Cerebellar cortex (tissue), 1 donor: ENCODE measurements around the gene TFB2M.
A peak's percentile ranks its signal among the peaks of the same experiment; 100 is the strongest.
"Not testable (repeated sequence)": the region's sequence is repeated elsewhere in the genome, so short reads cannot be mapped to it uniquely, and the experiment has no call there.

Experiments used
- DNase-seq: peaks from one replicate; pipeline ENCODE4 v3.0.0-alpha.2; 2015; ENCODE audit warnings: low spot score

TFB2M gene, protein sequence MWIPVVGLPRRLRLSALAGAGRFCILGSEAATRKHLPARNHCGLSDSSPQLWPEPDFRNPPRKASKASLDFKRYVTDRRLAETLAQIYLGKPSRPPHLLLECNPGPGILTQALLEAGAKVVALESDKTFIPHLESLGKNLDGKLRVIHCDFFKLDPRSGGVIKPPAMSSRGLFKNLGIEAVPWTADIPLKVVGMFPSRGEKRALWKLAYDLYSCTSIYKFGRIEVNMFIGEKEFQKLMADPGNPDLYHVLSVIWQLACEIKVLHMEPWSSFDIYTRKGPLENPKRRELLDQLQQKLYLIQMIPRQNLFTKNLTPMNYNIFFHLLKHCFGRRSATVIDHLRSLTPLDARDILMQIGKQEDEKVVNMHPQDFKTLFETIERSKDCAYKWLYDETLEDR

GRCh38 chr1:246566128-246566812, at the start of gene TFB2M, which contains the start of gene CNST:
TSS of gene TFB2M (minus strand) at chr1:246566261. CDS start at chr1:246566138, 123 bp downstream.
TSS of gene CNST (plus strand) at chr1:246566456. CDS start at chr1:246591563, 25,107 bp downstream.
- DNase-seq = peak; percentile 99

DNA sequence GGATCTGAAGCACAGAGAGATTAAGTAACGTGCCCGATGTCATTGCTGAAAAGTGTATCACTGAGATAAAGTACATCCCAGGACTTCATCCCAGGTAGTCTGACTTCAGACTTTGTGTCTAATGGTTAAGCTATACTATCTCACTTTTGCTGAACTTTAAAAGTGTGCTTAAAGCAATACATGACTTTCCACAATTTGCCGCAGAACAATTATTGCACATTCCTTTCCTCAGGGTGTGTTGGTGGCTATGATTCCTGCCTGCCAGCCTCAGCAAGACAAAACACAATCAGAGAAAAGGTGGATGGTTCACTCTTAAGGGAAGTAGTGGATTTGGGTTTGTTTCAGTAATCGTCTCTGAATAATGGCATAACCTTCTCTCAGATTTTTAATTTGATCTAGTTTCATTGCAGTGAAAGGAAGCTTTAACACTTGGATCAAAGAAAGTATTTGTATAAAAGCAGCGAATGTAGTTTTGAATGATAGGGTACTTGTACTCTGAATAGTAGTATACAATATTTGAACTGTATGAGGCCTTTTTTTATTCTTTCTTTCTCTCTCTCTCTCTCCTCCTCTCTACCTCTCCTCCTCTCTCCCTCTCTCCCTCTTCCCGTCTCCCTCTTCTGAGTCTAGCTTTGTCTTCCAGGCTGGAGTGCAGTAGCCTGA, 47.2 kb upstream of the TFB2M start:
- DNase-seq = no peak

DNA sequence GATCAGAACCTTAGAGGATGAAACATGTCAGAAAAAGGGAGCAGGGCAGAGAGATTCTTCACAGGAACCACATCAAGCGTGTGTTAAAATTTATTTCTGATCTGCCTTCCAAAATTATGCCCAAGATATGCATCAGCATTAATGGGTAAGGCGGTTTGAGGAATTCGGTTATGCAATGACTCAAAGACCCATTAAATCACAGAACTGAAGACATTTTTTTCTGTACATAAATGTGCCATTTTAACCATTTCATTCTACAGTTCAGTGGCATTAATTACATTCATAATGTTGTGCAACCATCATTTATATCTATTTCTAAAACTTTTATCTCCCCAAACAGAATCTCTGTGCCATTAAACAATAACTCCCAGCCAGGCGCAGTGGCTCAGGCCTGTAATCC, 43.6 kb upstream of the TFB2M start:
- no peak for DNase-seq

GRCh38 chr1:246608616-246609376, 42.7 kb upstream of the TFB2M start:
- peak; percentile 62 for DNase-seq

DNA sequence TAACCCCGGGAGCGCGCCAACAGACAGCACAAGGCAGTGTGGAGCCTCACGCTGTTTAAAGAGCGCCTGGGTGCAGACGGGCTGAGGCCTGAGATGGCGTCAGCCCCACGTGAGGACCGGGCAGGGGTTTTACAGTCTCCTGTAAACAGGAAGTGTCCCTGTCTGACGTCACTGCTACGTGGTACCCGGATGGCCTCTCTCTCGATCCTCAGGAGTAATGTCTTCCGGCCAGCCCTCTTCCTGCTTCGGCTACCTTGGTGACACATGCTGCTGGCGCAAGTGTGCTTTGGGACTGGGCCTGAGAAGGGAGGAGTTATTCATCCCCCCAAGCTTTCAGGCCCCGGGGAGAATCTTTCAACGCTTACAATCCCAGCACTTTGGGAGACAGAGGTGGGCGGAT, 41.4 kb upstream of the TFB2M start:
- DNase-seq = no peak

DNA sequence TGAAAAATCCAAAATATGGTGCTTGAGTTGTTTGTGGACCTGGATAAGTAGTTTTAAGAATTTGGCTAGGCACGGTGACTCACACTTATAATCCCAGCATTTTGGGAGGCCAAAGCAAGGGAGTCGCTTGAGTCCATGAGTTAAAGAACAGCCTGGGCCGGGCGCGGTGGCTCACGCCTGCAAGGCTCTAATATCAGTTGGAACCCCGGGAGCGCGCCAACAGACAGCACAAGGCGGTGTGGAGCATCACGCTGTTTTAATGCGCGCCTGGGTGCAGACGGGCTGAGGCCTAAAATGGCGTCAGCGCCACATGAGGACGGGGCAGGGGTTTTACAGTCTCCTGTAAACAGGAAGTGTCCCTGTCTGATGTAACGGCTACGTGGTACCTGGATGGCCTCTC, 39.2 kb upstream of the TFB2M start:
- not testable (repeated sequence) for DNase-seq

GRCh38 chr1:246602194-246602593, 36.1 kb upstream of the TFB2M start:
- DNase-seq = peak; percentile 88

DNA sequence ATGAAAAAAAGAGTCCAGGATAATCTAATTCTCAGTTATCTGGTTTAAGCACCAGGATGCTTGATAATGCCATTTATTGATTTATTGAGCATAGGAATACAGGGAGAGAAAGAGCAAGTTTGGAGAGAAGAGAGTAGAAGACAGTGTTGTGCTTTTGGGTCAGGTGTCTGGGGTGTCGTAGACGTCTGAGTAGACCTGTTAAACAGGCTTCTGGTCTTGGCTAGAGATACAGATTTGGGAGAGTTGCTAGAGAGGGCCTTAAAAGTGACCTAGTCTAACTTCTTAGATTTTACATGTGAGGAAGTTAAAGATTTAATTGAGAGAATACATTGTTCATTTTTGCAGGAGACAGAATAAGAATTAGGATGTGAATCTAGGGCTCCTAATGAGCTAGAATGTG, 34.5 kb upstream of the TFB2M start:
- no peak for DNase-seq

DNA sequence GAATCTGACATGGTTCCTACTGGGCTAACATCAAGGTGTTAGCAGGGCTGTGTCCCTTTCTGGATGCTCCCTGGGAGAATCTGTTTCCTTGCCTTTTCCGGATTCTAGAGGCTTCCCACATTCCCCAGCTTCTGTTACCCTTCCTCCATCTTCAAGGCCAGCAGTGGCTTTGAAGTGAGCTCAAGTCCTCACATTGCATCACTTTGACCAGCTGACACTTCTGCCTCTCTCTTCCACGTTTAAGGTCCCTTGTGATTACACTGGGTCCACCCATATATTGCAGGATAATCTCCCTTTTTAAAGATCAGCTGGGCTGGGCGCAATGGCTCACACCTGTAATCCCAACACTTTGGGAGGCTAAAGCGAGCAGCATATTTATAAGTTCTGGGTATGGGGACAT, 33.3 kb upstream of the TFB2M start:
- DNase-seq = no peak

DNA sequence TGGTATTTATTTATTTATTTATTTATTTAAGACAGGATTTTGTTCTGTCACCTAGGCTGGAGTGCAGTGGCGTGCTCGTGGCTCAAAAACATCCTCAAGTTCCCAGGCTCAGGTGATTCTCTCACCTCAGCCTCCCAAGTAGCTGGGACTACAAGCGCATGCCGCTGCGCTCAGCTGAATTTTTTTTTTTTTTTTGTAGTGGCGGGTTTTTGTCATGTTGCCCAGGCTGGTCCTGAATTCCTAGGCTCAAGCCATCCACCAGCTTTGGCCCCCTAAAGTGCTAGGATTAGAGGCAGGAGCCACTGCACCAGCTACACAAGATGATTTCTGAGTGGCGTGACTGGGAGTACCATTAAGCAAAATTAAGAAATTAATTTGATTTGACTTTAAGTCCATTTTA, 31.9 kb upstream of the TFB2M start:
- DNase-seq = peak; percentile 52

DNA sequence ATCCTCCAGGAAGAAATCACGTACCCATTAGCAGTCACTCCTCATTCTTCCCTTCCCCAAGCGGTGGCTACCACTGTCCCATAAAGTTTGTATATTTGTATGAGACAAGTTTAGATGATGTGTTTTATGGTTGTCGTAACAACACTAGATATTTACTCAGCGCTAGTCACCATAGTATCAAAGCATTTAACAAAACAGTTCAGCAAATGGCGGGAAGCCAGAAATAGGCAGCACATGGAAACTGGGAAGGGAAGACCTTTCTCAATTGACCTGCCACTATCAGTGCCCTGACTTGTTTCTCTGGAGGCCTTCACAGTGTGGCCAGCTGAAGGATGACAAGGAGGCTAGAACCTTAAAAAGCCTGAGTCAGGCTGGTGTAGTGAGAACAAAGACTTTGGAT, 31.3 kb upstream of the TFB2M start:
- no peak for DNase-seq

GRCh38 chr1:246595146-246595545, 29.1 kb upstream of the TFB2M start:
- DNase-seq = no peak

DNA sequence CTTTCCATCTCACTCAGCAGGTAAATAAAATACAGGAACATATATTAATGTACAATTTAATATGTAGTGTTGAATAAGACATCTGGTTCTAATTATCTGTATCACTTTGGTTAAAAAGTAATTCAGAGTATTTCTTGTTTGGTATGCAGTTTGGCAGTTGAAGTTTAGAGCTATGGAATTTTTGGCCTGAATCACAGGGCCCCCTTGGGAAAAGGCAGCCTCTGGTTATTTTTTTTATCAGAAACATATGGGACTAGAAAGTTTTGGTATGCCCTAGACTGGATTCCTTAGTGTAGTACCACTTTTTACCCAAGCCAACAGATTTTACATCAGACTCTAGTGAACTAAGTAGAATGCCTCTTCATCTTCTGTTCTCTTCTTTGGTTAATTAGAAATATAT, 26.6 kb upstream of the TFB2M start:
- no peak for DNase-seq

DNA sequence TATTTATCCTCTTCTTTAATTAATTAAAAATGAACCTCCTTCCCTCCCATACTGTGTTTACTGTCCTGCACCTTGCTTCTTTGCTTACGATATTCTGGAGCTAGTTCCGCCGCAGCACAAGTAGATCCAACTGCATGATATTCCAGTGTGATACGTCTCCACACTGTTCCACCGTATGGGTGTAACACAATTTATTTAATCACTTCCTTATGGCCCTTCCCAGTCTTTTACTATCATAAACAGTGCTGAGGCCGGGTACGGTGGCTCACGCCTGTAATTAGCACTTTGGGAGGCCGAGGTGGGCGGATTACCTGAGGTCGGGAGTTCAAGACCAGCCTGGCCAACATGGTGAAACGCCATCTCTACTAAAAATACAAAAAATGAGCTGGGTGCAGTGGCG, 25.9 kb upstream of the TFB2M start:
- DNase-seq = no peak

DNA sequence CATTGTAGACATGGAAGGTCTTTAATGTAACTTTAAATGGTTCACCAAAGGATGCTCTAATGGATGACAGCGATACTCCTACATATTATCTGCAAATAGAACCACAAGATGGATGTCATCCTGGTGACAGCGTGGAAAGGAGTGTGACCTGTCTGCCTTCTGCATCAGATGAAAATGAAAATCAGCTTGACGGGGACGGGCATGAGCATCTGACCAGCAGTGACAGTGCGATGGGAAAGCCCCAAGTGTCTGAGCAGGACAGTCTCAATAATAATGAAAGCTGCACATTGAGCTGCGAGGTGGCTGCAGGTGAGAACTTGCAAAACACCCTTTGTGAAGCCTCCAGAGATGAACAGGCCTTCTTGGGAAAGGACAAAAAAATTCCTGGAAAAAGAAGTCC, 25.4 kb upstream of the TFB2M start:
- no peak for DNase-seq

GRCh38 chr1:246591047-246591446, 25.0 kb upstream of the TFB2M start:
- DNase-seq = no peak

DNA sequence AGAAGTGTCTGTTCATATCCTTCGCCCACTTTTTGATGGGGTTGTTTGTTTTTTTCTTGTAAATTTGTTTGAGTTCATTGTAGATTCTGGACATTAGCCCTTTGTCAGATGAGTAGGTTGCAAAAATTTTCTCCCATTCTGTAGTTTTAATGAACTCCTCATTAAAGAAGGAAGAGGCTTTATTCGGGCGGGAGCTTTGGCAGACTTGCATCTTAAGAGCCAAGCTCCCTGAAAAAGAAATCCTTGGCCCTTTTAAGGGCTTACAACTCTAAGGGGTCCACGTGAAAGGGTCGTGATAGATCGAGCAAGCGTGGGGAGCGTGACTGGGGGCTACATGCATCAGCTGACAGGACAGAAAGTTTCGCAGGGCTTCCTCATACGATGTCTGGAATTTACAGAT, 23.9 kb upstream of the TFB2M start:
- DNase-seq = not testable (repeated sequence)

GRCh38 chr1:246588159-246588721, 22.2 kb upstream of the TFB2M start:
- no peak for DNase-seq

DNA sequence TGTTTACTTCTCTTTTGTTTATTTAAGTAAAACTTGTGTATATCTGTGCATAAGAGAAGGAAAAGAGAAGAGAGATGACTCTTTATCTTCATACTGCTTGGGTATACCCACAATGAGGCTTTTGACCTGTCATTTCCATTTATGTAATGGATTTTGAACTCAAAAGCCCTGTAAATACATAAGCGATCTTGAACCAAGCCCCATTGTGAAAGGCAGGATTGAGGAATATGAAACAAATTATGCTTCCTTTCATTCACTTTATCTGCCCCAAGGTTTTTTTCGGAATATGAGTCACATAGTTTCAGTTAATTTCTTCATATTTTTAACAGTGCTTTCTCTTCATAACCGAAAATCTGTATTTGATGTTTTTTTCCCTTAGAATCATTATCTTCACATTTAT, 21.5 kb upstream of the TFB2M start:
- DNase-seq = no peak

- no peak for DNase-seq
Observed at GRCh38 chr1:246587032-246587431, 21.0 kb upstream of the TFB2M start.

DNA sequence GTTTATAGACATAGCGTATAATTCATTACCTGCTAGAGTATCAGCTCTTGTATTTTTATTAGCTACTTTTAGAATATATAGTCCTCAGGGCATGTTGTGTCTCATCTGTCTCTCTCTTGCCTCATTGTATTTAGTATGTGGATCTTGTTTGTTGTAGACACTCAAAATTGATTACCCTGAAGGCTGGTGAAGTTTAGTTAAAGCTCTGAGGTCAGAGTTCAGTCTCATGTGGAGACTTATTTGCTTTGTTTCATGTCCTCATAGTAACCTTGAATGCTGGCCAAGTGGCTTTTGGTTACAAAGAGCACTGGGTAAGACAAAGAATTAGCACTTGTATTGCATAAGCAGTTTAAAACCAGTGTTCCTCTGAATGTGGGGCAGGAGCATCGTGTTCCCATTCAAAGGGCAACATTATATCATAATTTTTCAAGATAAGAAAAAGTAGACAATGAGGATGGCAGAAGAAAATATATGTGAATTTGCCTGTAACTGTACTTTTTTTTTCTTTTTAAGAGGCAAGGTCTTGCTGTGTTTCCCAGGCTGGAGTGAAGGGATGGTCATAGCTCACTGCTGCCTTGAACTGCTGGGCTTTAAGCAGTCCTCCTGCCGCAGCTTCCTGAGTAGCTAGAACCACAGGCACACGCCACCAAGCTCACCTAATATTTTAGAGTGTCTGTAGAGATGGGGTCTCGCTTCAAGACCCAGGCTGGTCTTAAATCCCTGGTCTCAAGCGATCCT, 17.6 kb upstream of the TFB2M start:
- no peak for DNase-seq
